A673 (cell line): ENCODE measurements around the gene AIMP1.

Source experiments
- EZH2 ChIP-seq: fragments of 200-600 bp; sonication (generic); IDR thresholded peaks from 2 replicates; pipeline ENCODE4 v1.6.1; 2017; ENCODE audit warnings: borderline replicate concordance, low read depth, mild to moderate bottlenecking, mixed read lengths, antibody characterized with exemption, low read length; ENCODE audit not compliant: poor library complexity, severe bottlenecking
- TF ChIP-seq, protein P1 (sequence below): fragments of 300-800, 200-600 bp; sonication (generic); conservative IDR thresholded peaks from 2 replicates; pipeline ENCODE4 v1.5.1; 2017; ENCODE audit warnings: low read depth, mild to moderate bottlenecking, antibody characterized with exemption, low read length, moderate library complexity, mixed read lengths

DNA sequence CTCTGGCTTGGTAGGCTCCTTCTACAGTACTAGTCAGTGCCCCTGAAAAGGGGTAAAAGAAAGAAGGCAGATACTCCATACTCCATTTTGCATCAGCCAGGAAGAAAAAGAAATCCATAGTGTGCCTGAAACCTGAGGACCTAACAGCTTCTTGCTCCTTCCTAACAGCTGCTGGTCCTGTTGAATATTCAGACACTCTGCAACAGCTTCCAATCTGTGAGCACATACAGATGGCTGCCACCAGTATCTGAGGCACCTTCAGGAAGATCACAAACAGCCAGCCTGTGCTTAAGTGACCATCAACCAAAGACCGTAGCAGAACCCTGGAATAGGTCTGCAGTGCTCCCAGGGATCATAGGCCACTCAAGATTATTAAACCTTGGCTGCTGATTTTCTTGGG lies 47.9 kb downstream of the AIMP1 start:
- no peak for TF ChIP-seq EZH2
- TF ChIP-seq, protein P1, sequence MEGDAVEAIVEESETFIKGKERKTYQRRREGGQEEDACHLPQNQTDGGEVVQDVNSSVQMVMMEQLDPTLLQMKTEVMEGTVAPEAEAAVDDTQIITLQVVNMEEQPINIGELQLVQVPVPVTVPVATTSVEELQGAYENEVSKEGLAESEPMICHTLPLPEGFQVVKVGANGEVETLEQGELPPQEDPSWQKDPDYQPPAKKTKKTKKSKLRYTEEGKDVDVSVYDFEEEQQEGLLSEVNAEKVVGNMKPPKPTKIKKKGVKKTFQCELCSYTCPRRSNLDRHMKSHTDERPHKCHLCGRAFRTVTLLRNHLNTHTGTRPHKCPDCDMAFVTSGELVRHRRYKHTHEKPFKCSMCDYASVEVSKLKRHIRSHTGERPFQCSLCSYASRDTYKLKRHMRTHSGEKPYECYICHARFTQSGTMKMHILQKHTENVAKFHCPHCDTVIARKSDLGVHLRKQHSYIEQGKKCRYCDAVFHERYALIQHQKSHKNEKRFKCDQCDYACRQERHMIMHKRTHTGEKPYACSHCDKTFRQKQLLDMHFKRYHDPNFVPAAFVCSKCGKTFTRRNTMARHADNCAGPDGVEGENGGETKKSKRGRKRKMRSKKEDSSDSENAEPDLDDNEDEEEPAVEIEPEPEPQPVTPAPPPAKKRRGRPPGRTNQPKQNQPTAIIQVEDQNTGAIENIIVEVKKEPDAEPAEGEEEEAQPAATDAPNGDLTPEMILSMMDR, result no peak
